ENCODE results near the gene CENPS.
"Not testable (repeated sequence)": the region's sequence is repeated elsewhere in the genome, so short reads cannot be mapped to it uniquely, and the experiment has no call there.

Gene CENPS

DNA sequence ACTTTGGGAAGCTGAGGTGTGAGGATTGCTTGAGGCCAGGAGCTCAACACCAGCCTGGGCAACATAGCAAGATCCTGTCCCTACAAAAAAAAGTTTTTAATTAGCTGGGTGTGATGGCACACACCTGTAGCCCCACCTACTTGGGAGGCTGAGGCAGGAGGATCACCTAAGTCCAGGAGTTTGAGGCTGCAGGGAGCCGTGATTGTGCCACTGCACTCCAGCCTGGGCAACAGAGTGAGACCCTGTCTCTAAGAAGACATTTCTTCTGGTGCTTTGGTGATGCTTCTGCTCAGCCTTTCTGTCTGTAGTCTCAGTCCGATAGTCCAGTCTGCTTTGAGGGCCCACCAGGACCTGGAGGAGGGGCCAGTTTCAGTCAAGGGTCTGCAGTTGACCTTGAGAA is 23.0 kb upstream of the CENPS start:
- Histone ChIP-seq H3K4me3 (ENCODE audit: low read depth, low read length) (no peak overlapping the region), H3K27ac (no peak overlapping the region), H3K27me3 (ENCODE audit: insufficient read depth, low read depth, severe bottlenecking) (no peaks in the 10 kb centered on the region), H3K9me3 (ENCODE audit: severe bottlenecking) (no peaks in the 10 kb centered on the region), H3K36me3 (peaks cover 98% of the 10 kb centered on the region)
- TF ChIP-seq, protein P1, sequence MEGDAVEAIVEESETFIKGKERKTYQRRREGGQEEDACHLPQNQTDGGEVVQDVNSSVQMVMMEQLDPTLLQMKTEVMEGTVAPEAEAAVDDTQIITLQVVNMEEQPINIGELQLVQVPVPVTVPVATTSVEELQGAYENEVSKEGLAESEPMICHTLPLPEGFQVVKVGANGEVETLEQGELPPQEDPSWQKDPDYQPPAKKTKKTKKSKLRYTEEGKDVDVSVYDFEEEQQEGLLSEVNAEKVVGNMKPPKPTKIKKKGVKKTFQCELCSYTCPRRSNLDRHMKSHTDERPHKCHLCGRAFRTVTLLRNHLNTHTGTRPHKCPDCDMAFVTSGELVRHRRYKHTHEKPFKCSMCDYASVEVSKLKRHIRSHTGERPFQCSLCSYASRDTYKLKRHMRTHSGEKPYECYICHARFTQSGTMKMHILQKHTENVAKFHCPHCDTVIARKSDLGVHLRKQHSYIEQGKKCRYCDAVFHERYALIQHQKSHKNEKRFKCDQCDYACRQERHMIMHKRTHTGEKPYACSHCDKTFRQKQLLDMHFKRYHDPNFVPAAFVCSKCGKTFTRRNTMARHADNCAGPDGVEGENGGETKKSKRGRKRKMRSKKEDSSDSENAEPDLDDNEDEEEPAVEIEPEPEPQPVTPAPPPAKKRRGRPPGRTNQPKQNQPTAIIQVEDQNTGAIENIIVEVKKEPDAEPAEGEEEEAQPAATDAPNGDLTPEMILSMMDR (IDR thresholded peaks at IDR 0.05; ENCODE audit: low read depth, low read length), result no peak
- DNase-seq, result no peak

DNA sequence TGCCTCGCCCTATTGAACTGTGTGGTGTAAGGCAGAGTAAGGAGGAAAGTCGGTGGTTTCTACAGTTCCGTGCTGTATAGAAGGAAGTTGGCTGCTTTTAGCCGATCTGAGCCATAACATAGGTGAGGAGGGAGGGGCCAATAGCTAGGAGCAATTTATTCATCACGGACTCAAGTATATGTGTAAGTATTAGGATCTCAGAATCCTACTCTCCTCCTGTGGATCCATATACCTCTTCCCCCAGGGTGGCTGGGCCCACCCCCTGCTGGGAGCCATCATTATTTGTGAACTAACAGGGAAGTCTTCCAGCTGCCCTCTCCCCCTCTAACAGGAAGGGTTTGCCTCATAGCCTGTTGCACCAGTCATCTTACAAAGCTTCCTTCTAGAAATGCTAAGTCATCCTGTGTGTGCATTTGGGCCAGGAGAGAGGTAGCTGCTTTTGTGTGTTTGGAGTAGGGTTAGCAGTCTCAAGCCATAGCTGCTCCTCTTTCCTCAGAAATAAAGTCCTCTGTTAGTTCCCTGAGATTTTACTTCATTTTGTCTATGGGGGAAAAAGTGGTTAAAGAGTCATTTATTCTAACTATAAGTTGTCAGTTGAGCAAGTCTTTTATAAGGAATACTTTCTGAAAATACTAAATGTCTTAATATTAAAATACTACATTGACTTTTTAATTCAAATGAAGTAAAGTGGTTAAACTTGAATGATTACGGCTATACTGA is 14.9 kb upstream of the CENPS start:
- Histone ChIP-seq H3K27me3 (ENCODE audit: insufficient read depth, low read depth, severe bottlenecking) (no peaks in the 10 kb centered on the region), H3K9me3 (ENCODE audit: severe bottlenecking) (no peaks in the 10 kb centered on the region), H3K27ac (no peak overlapping the region), H3K4me3 (ENCODE audit: low read depth, low read length) (no peak overlapping the region), H3K36me3 (peaks cover 97% of the 10 kb centered on the region)
- DNase-seq, result no peak
- TF ChIP-seq, protein P1 (IDR thresholded peaks at IDR 0.05; ENCODE audit: low read depth, low read length), result no peak

DNA sequence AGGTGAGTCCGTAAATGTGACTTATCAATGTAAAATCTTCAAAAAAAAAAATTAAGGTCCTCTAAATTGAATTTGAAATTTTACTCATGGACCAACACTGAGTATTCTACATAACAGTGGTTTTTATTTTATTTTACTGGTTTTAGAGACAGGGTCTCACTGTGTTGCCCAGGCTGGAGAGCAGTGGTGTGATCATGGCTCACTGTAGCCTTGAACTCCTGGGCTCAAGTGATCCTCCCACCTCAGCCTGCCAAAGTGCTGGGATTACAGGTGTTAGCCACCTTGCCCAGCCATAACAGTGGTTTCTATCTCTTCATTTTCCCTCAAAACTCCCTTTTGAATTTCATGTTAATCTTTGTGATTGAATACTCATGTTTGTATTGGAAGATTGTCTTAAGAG is 14.3 kb upstream of the CENPS start:
- H3K36me3 ChIP-seq, result peaks cover 91% of the 10 kb centered on the region
- not testable (repeated sequence) for DNase-seq; H3K27me3 ChIP-seq (ENCODE audit: insufficient read depth, low read depth, severe bottlenecking); H3K9me3 ChIP-seq (ENCODE audit: severe bottlenecking); H3K27ac ChIP-seq; H3K4me3 ChIP-seq (ENCODE audit: low read depth, low read length)

DNA sequence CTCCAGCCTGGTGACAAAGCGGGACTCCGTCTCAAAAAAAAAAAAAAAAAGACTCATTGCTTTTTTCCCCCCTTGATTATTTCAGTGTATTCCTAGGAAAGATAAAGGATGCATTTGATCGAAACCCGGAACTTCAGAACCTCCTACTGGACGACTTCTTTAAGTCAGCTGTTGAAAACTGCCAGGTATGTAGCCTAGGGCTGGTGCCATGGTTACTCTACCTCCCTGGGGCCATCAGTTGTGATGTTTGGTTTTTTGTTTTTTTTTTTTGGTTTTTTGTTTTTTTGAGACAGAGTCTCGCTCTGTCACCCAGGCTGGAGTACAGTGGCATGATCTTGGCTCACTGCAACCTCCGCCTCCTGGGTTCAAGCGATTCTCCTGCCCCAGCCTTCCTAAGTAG is 11.5 kb upstream of the CENPS start:
- H3K27me3 ChIP-seq (ENCODE audit: insufficient read depth, low read depth, severe bottlenecking); H3K9me3 ChIP-seq (ENCODE audit: severe bottlenecking); DNase-seq; H3K4me3 ChIP-seq (ENCODE audit: low read depth, low read length): not testable (repeated sequence)
- Histone ChIP-seq H3K27ac (peak overlapping the region; percentile 66; the same call in 1 of the 2 replicates), H3K36me3 (peaks cover 72% of the 10 kb centered on the region)

DNA sequence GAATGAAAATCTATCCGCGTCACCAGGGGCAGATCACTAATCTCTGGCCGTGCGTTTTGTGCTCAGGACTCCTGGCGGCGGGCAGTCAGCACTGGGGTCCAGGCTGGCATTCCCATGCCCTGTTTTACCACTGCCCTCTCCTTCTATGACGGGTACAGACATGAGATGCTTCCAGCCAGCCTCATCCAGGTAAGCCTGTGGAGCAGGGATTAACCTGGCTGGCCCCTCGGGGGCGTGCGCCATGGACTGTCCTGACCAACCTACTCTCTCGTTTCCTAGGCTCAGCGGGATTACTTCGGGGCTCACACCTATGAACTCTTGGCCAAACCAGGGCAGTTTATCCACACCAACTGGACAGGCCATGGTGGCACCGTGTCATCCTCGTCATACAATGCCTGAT is 10.9 kb upstream of the CENPS start:
- H3K27ac ChIP-seq, result peak overlapping the region; percentile 66
- H3K27me3 ChIP-seq (ENCODE audit: insufficient read depth, low read depth, severe bottlenecking), result no peaks in the 10 kb centered on the region
- H3K4me3 ChIP-seq (ENCODE audit: low read depth, low read length), result no peak overlapping the region
- H3K36me3 ChIP-seq, result peaks cover 66% of the 10 kb centered on the region
- H3K9me3 ChIP-seq (ENCODE audit: severe bottlenecking), result no peaks in the 10 kb centered on the region
- peak; percentile 59 for DNase-seq
- TF ChIP-seq, protein P1 (IDR thresholded peaks at IDR 0.05; ENCODE audit: low read depth, low read length), result peak; percentile 21; the same call in 1 of the 2 replicates

DNA sequence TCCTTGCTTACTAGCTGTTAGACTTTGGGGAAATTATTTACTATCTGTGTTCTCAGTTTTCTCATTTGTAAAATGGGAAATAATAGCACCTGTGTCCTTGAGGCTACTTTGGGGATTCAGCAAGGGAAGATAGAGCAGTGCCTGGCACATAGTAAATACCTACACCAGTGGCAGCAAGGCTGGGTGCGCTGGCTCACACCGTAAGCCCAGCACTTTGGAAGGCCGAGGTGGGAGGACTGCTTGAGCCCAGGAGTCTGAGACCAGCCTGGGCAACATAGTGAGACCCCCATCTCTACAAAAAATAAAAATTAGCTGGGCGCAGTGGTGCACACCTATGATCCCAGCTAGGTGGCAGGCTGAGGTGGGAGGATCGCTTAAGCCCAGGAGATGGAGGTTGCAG is 8.6 kb upstream of the CENPS start:
- H3K36me3 ChIP-seq, result peaks cover 43% of the 10 kb centered on the region
- TF ChIP-seq, protein P1 (IDR thresholded peaks at IDR 0.05; ENCODE audit: low read depth, low read length), result no peak
- no peak for DNase-seq

DNA sequence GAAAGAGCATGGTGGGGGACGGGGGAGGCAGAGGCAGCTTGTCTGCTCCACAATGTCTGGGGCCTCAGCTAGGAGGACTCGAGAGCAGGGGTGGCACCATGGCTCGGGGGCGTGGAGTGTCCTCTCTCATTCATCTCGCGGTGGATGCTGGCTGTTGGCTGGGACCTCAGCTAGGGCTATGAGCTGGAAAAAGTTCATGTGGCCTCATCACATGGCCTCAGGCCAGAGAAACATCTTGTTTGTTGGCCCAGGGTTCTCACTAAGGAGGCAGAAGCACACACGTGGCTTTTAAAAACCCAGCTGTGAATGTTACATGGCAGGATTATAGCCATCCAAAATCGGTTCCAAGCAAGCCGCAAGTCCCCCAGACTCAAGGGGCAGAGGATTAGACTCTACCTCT is 6.2 kb upstream of the CENPS start:
- Histone ChIP-seq H3K27me3 (ENCODE audit: insufficient read depth, low read depth, severe bottlenecking) (no peaks in the 10 kb centered on the region), H3K4me3 (ENCODE audit: low read depth, low read length) (no peak overlapping the region), H3K27ac (peak overlapping the region; percentile 83), H3K36me3 (peaks cover 19% of the 10 kb centered on the region), H3K9me3 (ENCODE audit: severe bottlenecking) (no peaks in the 10 kb centered on the region)
- TF ChIP-seq, protein P1 (IDR thresholded peaks at IDR 0.05; ENCODE audit: low read depth, low read length), result no peak
- DNase-seq, result no peak

More for the DNA sequence above, 8.6 kb upstream of the CENPS start:
- Histone ChIP-seq H3K9me3 (ENCODE audit: severe bottlenecking) (no peaks in the 10 kb centered on the region), H3K4me3 (ENCODE audit: low read depth, low read length) (no peak overlapping the region), H3K27me3 (ENCODE audit: insufficient read depth, low read depth, severe bottlenecking) (no peaks in the 10 kb centered on the region), H3K27ac (peak overlapping the region; percentile 60)

Data from WERI-Rb-1 (cell line).